HG03469 (cell line): ENCODE measurements around the gene TM2D3.

Source experiments
- ATAC-seq: cut with Tn5 transposase; IDR thresholded peaks from one replicate; pipeline ENCODE4 v1.9.1; 2021; ENCODE audit warnings: mild to moderate bottlenecking, moderate library complexity, moderate number of reproducible peaks; ENCODE audit not compliant: unreplicated experiment

TM2D3 gene

DNA sequence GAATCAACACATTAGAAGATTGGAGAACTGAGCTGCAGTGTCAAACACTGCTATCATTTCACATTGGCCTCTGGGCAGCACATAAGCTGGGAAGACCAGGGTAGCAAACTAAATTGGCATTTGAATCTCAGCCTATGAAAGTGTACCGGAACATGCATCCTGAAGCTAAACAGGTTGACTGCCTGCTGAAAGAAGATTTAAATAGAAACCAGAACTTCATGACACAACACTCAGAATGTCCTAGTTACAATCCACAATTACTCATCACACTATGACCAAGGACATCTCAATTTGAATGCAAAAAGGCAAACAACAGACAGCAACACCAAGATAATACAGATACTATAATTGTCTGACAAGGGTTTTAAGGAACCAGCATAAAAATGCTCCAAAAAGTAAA, 26.2 kb downstream of the TM2D3 start:
- no peak for ATAC-seq

GRCh38 chr15:101625184-101625583, 27.0 kb downstream of the TM2D3 start:
- ATAC-seq, result no peak

GRCh38 chr15:101623367-101624304, 28.5 kb downstream of the TM2D3 start:
- no peak for ATAC-seq

DNA sequence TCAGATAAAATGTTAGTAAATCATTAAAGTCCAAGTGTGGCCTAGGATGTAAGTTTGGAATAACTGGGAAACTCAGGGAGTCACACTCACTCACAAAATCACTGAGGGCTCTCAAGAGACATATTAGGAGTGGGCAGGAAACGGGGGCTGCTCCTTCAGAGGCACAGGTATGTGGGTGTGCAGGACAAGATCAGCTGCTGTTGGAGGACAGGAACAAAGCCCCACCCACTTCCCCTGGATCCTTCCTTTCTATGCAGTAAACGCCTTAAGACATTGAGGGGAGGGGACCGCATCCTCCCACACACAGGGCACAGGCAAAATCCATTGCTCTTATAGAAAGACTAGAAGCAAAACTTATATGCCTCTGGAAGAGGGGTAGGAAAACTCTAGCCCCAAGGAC, 30.2 kb downstream of the TM2D3 start:
- no peak for ATAC-seq

DNA sequence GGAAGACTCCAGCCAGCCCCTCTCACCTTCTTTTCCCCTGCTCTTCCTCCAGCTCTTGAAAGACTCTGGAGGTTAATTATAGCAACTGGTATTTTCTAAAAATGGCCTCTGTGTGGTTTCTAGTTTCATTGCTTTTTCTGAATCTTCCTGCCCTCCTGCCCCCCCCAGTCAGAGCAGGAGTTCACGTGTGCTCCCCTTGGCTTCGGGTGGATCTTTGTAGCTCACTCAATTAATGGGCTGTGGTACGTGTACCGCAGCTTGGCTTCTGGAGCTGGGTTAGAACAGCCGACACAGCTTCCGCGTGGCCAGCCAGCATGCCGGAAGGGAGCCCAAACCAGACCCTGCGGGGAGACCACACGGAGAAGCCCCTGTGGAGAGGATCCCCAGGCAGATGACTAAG, 31.5 kb downstream of the TM2D3 start:
- ATAC-seq, result no peak

GRCh38 chr15:101619615-101619865, 32.6 kb downstream of the TM2D3 start:
- no peak for ATAC-seq

DNA sequence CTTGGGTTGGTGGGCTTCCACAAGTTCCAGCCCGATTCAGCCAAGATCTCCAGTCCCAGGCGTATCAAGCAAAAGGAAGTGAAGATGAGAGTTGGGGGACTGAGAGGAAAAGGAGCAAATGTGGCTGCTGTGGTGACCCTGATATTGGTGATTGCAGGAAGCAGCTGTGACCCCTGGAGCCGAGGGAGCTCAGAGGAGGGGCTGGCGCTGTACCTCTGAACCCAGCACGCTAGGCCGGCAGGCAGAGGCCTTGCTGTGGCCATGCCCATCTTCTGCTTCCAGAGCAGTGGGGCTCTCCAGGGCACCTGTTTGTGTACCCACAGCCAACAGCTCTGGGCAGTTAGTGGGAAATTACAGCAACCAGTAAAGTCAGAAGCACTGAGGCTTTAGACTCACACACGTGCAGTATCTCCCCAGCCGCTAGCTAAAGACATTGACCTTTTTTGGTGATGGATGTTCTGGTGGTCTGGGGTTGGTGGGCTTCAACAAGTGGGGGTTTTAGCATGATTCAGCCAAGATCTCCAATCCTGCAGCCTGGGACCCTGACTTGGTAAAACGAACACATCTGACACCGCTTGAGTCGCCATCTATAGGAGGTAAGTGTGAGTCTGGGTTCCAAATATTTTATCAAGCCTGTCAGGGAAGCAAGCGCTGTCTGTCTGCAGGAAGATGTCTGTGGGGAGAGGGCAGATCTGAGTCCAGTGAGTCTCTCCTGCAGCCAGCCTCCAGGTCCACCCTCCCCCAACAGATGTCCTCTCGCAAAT, 33.1 kb downstream of the TM2D3 start:
- ATAC-seq, result no peak

GRCh38 chr15:101618076-101618475, 34.1 kb downstream of the TM2D3 start:
- ATAC-seq, result no peak

- no peak for ATAC-seq
Observed at GRCh38 chr15:101617390-101617965, 34.7 kb downstream of the TM2D3 start.

- ATAC-seq, result no peak
Observed at GRCh38 chr15:101615986-101616848, 36.0 kb downstream of the TM2D3 start.

DNA sequence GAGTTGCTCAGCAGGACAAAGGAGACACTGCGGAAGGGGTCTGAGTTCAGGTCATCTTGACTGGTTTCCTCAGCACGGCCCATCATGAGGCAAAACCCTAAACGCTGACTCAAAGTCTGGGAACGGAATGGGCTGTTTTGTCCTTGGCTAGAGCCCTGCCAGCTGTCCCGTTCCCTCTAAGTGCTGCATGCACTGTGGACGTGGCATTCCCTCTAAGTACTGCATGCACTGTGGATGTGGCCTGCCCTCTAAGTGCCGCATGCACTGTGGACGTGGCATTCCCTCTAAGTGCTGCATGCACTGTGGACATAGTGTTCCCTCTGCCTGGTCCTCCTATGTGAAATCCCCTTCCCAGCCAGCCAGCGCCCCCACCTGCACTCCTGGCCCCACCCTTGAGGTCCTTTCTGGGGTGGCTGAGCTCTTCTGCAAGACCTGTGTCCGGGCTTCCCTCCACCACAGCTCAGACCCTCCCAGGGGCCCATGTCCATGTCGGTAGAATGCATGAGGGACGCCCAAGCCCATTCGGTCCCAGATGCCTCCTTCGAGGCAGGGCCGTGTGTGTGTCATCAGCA, 36.7 kb downstream of the TM2D3 start:
- ATAC-seq, result no peak

DNA sequence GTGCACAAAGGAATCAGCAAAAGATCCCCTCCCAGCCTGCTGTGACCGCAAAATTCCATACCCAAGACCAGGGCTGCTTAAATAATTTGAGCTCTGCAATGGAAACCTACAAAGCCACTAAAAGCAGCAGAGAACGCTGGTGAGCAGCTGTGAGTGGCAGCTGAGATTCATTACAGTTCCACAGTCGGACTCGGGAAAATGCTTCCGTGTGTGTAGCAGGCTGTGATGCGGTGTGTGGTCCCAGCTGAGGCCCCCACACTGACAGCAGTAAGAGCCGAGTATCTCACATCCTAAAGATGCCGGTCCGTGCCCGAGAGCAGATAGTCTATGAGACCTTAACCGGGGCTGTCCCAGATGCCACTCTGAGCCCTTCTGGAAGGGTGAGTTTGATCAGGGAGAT, 37.4 kb downstream of the TM2D3 start:
- ATAC-seq, result no peak

GRCh38 chr15:101614001-101614585, 38.1 kb downstream of the TM2D3 start:
- no peak for ATAC-seq

GRCh38 chr15:101613130-101614000, 38.8 kb downstream of the TM2D3 start:
- no peak for ATAC-seq

- ATAC-seq, result no peak
Observed at GRCh38 chr15:101612676-101613075, 39.5 kb downstream of the TM2D3 start.

- no peak for ATAC-seq
Observed at GRCh38 chr15:101611580-101612299, 40.4 kb downstream of the TM2D3 start.

- no peak for ATAC-seq
Observed at GRCh38 chr15:101611007-101611406, 41.2 kb downstream of the TM2D3 start.

- ATAC-seq, result no peak
Observed at GRCh38 chr15:101610611-101611000, 41.6 kb downstream of the TM2D3 start.
